ACHN (cell line): Measurements from ENCODE around the gene ZNF318.

Experiments
- DNase-seq: peaks from one replicate; pipeline ENCODE4 v3.0.0-alpha.2; 2015
- in situ Hi-C: cut with HindIII; loops from 2 replicates; pipeline ENCODE4 v1.10.0; 2017; ENCODE audit warnings: low sequenced_read_pairs, low pct_ligation_motif_present, low pct_unique_long_range_greater_than_20kb

Gene ZNF318

DNA sequence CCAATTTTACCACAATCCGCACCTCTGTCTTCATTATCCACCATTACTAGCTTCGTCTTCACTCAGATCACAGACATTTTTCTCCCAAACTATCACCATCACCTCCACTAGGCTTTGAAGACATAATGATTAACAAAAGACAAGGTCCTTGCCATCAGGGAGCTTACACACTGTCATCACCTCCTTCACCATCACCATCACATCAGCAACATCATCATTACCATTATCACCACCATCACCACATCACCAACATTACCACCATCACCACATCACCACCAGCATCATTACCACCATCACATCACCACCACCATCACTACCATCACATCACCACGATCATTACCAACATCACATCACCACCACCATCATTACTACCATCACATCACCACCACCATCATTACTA is 75.7 kb downstream of the ZNF318 start:
- in situ Hi-C loops, result no loop called here
- no peak for DNase-seq

GRCh38 chr6:43292763-43293318 is 76.6 kb downstream of the ZNF318 start:
- no peak for DNase-seq
- in situ Hi-C loops, result no loop called here

DNA sequence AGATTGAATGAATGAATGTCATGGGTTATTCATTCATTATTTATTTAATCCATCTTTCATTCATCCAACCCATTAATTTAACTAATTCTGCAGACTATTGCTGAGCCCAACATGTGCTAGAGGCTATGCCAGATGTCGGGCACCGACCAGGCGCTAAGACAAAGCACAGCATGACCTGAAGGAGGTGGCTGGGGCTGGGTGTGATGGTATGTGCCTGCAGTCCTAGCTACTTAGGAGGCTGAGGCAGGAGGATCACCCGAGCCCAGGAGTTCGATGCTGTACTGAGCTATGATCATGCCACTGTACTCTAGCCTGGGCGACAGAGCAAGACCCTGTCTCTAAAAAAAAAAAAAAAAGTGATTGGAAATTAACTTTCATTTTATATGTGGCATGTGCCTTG is 77.1 kb downstream of the ZNF318 start:
- no peak for DNase-seq
- in situ Hi-C loops, result no loop called here

GRCh38 chr6:43291708-43292107 is 77.7 kb downstream of the ZNF318 start:
- in situ Hi-C loops, result no loop called here
- no peak for DNase-seq

GRCh38 chr6:43290905-43291355 is 78.5 kb downstream of the ZNF318 start:
- in situ Hi-C loops, result no loop called here
- no peak for DNase-seq

DNA sequence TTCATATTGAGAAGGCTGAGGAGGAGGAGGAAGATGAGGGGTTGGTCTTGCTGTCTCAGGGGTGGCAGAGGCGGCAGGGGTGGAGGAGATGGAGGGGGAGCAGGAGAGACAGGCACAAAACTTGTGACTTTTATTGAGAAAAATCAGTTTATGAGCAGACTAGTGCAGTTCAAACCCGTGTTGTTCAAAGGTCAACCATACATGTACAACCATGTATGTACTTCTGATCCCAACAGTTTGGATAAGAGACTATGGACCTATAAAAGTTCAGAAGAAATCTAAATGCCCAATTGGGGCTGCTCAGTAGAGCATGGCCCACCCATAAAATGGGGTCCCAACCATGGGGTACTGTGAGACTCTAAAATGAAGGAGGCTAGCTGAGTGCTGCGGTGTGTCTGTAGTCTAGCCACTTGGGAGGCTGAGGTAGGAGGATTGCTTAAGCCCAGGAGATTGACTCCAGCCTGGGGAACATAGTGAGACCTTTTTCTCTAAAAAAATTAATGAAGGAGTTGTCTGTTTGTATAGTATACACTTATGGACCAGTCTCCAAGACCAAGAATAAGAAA is 79.0 kb downstream of the ZNF318 start:
- no peak for DNase-seq

DNA sequence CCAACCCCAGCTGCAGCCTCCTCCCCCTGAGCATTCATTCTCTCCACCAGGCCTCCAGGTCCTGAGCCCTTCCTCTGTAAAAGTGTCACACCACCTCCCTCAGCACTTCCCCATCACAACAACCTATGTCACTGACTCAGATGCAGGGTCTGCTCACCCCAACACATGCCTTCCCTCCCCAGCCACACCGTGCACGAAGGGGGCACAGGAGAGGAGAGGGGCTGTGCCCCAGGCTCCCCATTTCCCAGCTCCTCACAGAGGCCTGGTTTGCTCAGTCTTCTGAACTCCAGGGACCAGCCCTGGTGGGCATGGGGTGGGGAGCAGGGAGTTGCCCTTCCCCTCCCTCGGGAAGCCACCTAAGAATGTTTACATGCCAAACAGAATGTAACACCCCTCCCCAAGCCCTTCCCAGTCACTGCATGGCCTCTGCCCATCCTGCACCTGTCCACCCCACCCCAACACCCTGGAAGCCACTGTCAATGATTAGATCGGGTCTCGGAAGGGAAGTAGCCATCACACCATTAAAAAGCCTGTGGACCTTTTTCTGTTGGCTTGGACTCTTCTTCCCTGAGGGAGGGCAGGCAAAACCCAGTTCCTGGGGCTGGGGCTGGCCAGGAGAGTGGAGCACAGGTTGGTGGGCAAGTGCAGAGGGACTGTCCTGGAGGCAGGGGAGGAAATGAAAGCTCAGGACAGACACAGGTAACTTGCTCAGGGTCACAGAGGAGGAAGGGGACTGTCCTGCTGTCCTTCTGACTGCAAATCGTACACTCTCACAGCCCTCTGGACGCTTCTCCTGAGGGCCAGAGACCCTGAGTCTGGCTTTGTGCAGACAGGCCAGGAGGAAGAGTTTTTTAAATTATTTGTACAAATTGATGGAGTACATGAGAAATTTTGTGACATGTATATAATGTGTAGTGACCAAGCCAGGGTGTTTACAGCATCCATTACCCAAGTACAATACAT is 81.4 kb downstream of the ZNF318 start:
- in situ Hi-C loops, result no loop called here
- DNase-seq, result no peak

More for the DNA sequence above, 79.0 kb downstream of the ZNF318 start:
- in situ Hi-C loops, result no loop called here

DNA sequence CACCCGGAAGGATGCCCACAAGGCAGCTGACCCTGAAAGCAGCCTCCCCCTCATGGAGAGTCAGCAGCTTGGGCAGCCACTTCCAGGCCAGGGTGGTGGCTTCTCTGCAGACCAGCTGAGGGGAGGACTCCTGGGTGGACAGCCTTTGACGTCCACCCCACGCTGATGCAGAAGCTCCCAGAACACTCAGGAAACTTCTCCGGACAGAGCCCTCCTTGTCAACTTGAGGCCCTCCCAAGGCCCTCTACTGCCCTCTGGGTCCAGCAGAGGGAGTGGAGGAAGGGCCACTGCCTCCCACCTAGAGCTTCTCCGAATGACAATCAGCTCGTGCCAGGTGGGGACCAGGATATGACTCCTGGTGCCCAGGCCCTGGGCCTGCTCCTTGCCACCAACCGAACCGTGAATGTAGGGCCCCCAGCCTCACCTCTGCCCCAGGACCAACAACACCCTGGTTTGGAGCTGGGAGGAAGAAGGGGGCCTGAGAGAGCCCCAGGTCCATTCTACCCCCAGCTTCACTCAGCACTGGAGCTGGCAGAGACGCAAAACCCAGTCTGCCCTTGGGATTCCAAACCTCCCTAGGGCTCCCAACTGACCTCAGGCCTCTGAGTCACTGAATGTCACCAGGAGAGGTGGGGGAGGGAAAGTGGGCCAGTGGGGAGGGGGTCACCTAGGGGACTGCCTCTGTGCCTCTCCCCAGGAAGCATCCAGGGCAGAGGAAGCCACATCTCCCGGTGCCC is 82.3 kb downstream of the ZNF318 start:
- no peak for DNase-seq
- in situ Hi-C loops, result no loop called here

- in situ Hi-C loops, result no loop called here
- no peak for DNase-seq
Observed at GRCh38 chr6:43286456-43286979, 82.9 kb downstream of the ZNF318 start.
